ENCODE results near the gene NRTN. TPM values are rescaled to one million over a fixed set of nuclear protein-coding genes. Genes with fewer than 3 reads are reported as not detected.

NRTN gene
- total RNA-seq, 4 donors from 2014 or later = 0.82 to 3.8 (median 1.5) TPM

DNA sequence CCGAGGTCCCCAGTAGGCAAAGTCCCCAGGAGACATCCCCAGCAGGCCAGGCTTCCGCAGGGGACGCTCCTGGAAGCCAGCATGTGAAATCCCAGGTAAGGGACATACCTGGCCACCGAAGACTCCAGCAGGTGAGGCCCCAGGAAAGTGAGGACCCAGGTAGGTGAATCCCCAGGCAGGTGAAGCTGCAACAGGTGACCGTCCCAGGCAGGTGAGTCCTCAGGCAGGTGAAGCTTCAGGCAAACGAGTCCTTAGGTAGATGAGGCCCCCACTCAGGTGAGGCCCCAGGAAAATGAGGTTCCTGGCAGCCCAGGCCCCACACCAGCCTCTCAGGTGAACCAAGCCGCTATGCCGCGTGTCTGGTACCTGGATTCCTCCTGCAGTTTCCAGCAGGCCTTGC, 26.3 kb downstream of the NRTN start:
- Histone ChIP-seq H3K4me3 (no peak overlapping the region), H3K4me1 (peaks cover 9 to 33% (median 28%) of the 10 kb centered on the region in 4 donors), H3K9me3 (no peaks in the 10 kb centered on the region), H3K36me3 (no peaks in the 10 kb centered on the region), H3K27ac (no peak overlapping the region), H3K27me3 (no peaks in the 10 kb centered on the region)
- in situ Hi-C loops (cut with MboI; ENCODE audit: low pct_ligation_motif_present in 1 of 4, low pct_unique_long_range_greater_than_20kb in 1 of 4, low sequenced_read_pairs in 3 of 4) (no loop called here), intact Hi-C loops (cut with DNase I; ENCODE audit: low total_unique reads) (no loop called here)
- WGBS, 2 donors (ENCODE audit: low coverage in 1 of 2) = 70% methylated on average over 6 of the region's 9 CpGs; no CpG with 5 or more reads in 1 of the 2 donors
- no peak for DNase-seq
- TF ChIP-seq, protein P1, sequence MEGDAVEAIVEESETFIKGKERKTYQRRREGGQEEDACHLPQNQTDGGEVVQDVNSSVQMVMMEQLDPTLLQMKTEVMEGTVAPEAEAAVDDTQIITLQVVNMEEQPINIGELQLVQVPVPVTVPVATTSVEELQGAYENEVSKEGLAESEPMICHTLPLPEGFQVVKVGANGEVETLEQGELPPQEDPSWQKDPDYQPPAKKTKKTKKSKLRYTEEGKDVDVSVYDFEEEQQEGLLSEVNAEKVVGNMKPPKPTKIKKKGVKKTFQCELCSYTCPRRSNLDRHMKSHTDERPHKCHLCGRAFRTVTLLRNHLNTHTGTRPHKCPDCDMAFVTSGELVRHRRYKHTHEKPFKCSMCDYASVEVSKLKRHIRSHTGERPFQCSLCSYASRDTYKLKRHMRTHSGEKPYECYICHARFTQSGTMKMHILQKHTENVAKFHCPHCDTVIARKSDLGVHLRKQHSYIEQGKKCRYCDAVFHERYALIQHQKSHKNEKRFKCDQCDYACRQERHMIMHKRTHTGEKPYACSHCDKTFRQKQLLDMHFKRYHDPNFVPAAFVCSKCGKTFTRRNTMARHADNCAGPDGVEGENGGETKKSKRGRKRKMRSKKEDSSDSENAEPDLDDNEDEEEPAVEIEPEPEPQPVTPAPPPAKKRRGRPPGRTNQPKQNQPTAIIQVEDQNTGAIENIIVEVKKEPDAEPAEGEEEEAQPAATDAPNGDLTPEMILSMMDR (IDR thresholded peaks at IDR 0.05) = no peak
- TF ChIP-seq EP300 (IDR thresholded peaks at IDR 0.05; ENCODE audit: low read depth) (no peak), POLR2A (IDR thresholded peaks at IDR 0.05) (no peak), POLR2AphosphoS5 (IDR thresholded peaks at IDR 0.05) (no peak)

DNA sequence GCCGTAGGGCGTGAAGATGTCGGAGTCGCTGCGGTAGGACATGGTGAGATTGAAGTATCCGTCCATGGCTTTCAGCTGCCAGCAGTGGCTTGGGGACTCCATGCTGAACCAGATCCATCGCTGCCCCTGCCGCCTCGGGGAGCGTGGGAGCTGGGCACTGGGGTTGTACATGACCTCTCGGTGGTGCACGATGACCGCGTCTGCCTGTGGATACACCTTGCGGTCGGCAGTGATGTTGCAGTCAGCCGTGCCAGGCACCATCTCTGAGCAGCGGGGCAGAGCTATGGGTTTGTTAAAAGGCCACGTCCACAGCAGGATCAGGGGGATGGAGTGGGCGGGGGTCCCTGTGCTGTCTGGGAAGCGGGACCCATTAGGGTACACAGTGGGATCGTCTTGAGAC, 27.2 kb downstream of the NRTN start:
- Histone ChIP-seq H3K4me3 (no peak overlapping the region), H3K27me3 (no peaks in the 10 kb centered on the region), H3K36me3 (no peaks in the 10 kb centered on the region), H3K27ac (no peak overlapping the region), H3K9me3 (no peaks in the 10 kb centered on the region), H3K4me1 (peaks cover under 1 to 26% (median 21%) of the 10 kb centered on the region in 4 donors)
- in situ Hi-C loops (cut with MboI; ENCODE audit: low pct_ligation_motif_present in 1 of 4, low pct_unique_long_range_greater_than_20kb in 1 of 4, low sequenced_read_pairs in 3 of 4) (no loop called here), intact Hi-C loops (cut with DNase I; ENCODE audit: low total_unique reads) (no loop called here)
- DNase-seq = no peak
- WGBS, 2 donors (ENCODE audit: low coverage in 1 of 2) = 87% methylated on average over 19 of the region's 22 CpGs; no CpG with 5 or more reads in 1 of the 2 donors
- TF ChIP-seq POLR2AphosphoS5 (IDR thresholded peaks at IDR 0.05) (no peak), POLR2A (IDR thresholded peaks at IDR 0.05) (no peak), EP300 (IDR thresholded peaks at IDR 0.05; ENCODE audit: low read depth) (no peak)
- TF ChIP-seq, protein P1 (IDR thresholded peaks at IDR 0.05) = no peak

DNA sequence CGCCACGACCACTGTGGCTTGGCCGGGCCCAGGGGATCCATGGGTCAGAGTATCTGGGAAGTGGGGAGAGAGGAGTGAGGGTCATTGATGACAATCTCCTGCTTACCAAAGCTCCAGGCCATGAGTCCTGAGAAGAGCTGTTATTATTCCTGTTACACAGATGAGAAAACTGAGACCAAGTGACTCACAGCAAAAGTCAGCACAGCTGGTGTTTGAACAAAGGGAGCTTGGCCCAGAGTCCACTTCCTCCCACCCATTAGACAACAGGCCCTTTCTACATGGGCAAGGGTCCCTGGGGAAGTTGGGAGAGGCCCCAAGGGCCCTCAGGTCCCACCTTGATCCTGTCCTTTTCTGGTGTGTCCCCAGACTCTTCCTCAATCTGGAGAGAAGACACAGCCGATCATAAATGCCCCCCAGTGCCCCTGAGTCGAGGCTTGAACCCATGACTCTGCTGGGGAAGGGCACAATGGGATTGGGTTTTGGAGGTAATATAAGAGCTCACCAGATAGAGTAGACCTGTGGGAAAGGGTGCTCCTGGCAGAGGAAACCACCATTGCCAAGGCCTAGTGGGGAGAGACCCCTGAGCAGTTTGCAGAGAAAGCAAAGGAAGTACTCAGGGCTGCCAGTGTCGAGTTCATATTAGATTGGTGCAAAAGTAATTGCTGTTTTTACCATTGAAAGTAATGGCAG, 27.8 kb downstream of the NRTN start:
- intact Hi-C loops (cut with DNase I; ENCODE audit: low total_unique reads) = no loop called here
- H3K36me3 ChIP-seq = no peaks in the 10 kb centered on the region
- no peak overlapping the region for H3K27ac ChIP-seq
- in situ Hi-C loops (cut with MboI; ENCODE audit: low pct_ligation_motif_present in 1 of 4, low pct_unique_long_range_greater_than_20kb in 1 of 4, low sequenced_read_pairs in 3 of 4) = no loop called here
- WGBS, 2 donors (ENCODE audit: low coverage in 1 of 2) = 94% methylated on average over 6 of the region's 6 CpGs; no CpG with 5 or more reads in 1 of the 2 donors
- DNase-seq = no peak
- H3K4me1 ChIP-seq = peaks cover 0 to 23% (median 18%) of the 10 kb centered on the region in 4 donors
- no peaks in the 10 kb centered on the region for H3K27me3 ChIP-seq
- TF ChIP-seq POLR2A (IDR thresholded peaks at IDR 0.05) (no peak), EP300 (IDR thresholded peaks at IDR 0.05; ENCODE audit: low read depth) (no peak), POLR2AphosphoS5 (IDR thresholded peaks at IDR 0.05) (no peak)
- TF ChIP-seq, protein P1 (IDR thresholded peaks at IDR 0.05) = no peak
- H3K4me3 ChIP-seq = no peak overlapping the region
- no peaks in the 10 kb centered on the region for H3K9me3 ChIP-seq

DNA sequence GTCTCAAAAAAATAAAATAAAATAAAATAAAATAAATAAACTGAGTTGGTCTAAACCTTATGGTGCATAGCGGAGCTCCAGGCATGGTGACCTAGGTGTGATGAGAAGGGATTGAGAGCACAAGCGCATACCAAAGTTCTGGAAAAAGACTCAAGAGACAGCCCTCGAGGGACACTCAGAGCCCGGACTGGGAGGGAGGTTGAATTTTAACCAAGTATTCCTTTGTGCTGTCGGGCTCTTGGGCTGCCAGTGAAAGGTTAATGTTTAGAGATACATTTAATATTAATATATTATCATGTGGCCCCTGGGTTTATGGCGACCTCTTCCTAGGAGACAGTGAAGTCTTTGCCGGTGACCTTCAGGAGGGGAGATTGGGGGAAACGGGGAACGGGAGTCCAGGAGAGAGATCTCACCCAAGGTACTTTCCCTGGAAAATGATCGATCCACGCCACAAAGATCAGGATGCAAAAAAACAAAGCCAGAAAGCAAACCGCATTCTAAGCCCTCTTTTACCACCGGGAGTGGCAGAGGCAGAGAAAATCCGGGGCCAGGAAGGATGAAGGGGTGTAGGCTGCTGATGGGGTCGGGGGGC, 33.0 kb downstream of the NRTN start:
- intact Hi-C loops (cut with DNase I; ENCODE audit: low total_unique reads) = no loop called here
- Histone ChIP-seq H3K27me3 (no peaks in the 10 kb centered on the region), H3K4me3 (peak overlapping the region in 3 of 4 donors; percentile 41 to 63 (median 42)), H3K9me3 (no peaks in the 10 kb centered on the region), H3K4me1 (peaks cover 0 to 29% (median 19%) of the 10 kb centered on the region in 4 donors), H3K36me3 (no peaks in the 10 kb centered on the region), H3K27ac (peak overlapping the region; percentile 84 to 94 (median 87))
- WGBS, 2 donors (ENCODE audit: low coverage in 1 of 2) = 23 to 38% methylated on average over 11 to 15 of the region's 15 CpGs
- TF ChIP-seq POLR2A (IDR thresholded peaks at IDR 0.05) (no peak), POLR2AphosphoS5 (IDR thresholded peaks at IDR 0.05) (no peak)
- TF ChIP-seq, protein P1 (IDR thresholded peaks at IDR 0.05) = no peak
- no peak for DNase-seq
- in situ Hi-C loops (cut with MboI; ENCODE audit: low pct_ligation_motif_present in 1 of 4, low pct_unique_long_range_greater_than_20kb in 1 of 4, low sequenced_read_pairs in 3 of 4) = no loop called here

Measured in transverse colon (tissue), 4 donors.